ENCODE data around the gene BRINP1.

- TF ChIP-seq, protein P1, sequence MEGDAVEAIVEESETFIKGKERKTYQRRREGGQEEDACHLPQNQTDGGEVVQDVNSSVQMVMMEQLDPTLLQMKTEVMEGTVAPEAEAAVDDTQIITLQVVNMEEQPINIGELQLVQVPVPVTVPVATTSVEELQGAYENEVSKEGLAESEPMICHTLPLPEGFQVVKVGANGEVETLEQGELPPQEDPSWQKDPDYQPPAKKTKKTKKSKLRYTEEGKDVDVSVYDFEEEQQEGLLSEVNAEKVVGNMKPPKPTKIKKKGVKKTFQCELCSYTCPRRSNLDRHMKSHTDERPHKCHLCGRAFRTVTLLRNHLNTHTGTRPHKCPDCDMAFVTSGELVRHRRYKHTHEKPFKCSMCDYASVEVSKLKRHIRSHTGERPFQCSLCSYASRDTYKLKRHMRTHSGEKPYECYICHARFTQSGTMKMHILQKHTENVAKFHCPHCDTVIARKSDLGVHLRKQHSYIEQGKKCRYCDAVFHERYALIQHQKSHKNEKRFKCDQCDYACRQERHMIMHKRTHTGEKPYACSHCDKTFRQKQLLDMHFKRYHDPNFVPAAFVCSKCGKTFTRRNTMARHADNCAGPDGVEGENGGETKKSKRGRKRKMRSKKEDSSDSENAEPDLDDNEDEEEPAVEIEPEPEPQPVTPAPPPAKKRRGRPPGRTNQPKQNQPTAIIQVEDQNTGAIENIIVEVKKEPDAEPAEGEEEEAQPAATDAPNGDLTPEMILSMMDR (conservative IDR thresholded peaks at IDR 0.05 in 1 of 2, IDR thresholded peaks at IDR 0.05 in 1 of 2; ENCODE audit: low read depth in 1 of 2, low read length in 2 of 2) = no peak
- TF ChIP-seq EZH2 (IDR thresholded peaks at IDR 0.05; ENCODE audit: low read length, missing control alignments) = no peak
These were observed 105.1 kb downstream of the BRINP1 start for GRCh38 chr9:119264165-119264564.

All from fibroblast of lung (primary cell).